Neural crest cell (in vitro differentiated cells): Measurements from ENCODE around the gene VHLL. TPM values are rescaled to one million over a fixed set of nuclear protein-coding genes. Genes with fewer than 3 reads are reported as not detected.
"Not testable (repeated sequence)": the region's sequence is repeated elsewhere in the genome, so short reads cannot be mapped to it uniquely, and the experiment has no call there.

Experiments
- DNase-seq: peaks from one replicate; pipeline ENCODE4 v3.0.0; 2021; ENCODE audit warnings: low read depth, mixed read lengths, low spot score
- H3K27ac Mint-ChIP-seq: one replicate; pipeline ENCODE4 v1.8.0; 2021; ENCODE audit warnings: mild to moderate bottlenecking, mixed read lengths; ENCODE audit not compliant: unreplicated experiment
- H3K27me3 Mint-ChIP-seq: 2 replicates; pipeline ENCODE4 v1.8.0; 2021; ENCODE audit warnings: low read depth, mild to moderate bottlenecking, mixed read lengths
- H3K36me3 Mint-ChIP-seq: 2 replicates; pipeline ENCODE4 v1.8.0; 2021; ENCODE audit warnings: low read depth, mild to moderate bottlenecking, mixed read lengths
- H3K4me1 Mint-ChIP-seq: 2 replicates; pipeline ENCODE4 v1.8.0; 2021; ENCODE audit warnings: mixed read lengths
- H3K4me3 Mint-ChIP-seq: one replicate; pipeline ENCODE4 v1.8.0; 2021; ENCODE audit warnings: mild to moderate bottlenecking, mixed read lengths
- H3K9me3 Mint-ChIP-seq: 2 replicates; pipeline ENCODE4 v1.8.0; 2021; ENCODE audit warnings: mixed read lengths
- long read RNA-seq: library from polyadenylated mRNA; unstranded; transcript quantifications from one replicate; pipeline ENCODE4 v2.0.0, GENCODE V29; 2020
- total RNA-seq: library from RNA; stranded (reverse); gene quantifications from 2 replicates; pipeline ENCODE4 v1.2.1, GENCODE V29; 2021
- TF ChIP-seq, protein P1 (sequence below): fragments of 200-600 bp; sonication (generic); conservative IDR thresholded peaks from 2 replicates; pipeline ENCODE4 v1.5.0; 2021; ENCODE audit warnings: antibody characterized with exemption, mild to moderate bottlenecking

VHLL gene
- total RNA-seq: 0.77 TPM in 1 of 2 replicates, not detected in the other
- long read RNA-seq: 0 reads

GRCh38 chr1:156298852-156299357, at the start of gene VHLL:
Gene VHLL, minus strand, starts transcription at chr1:156299307. Its CDS starts 118 bp downstream, at chr1:156299189.
- Mint-ChIP-seq H3K9me3 (no peaks in the 10 kb centered on the region), H3K4me1 (peaks cover 15% of the 10 kb centered on the region), H3K36me3 (no peaks in the 10 kb centered on the region), H3K4me3 (peak within 1 kb of the TSS; percentile 49), H3K27ac (no peak within 1 kb of the TSS), H3K27me3 (no peaks in the 10 kb centered on the region)
- TF ChIP-seq, protein P1, sequence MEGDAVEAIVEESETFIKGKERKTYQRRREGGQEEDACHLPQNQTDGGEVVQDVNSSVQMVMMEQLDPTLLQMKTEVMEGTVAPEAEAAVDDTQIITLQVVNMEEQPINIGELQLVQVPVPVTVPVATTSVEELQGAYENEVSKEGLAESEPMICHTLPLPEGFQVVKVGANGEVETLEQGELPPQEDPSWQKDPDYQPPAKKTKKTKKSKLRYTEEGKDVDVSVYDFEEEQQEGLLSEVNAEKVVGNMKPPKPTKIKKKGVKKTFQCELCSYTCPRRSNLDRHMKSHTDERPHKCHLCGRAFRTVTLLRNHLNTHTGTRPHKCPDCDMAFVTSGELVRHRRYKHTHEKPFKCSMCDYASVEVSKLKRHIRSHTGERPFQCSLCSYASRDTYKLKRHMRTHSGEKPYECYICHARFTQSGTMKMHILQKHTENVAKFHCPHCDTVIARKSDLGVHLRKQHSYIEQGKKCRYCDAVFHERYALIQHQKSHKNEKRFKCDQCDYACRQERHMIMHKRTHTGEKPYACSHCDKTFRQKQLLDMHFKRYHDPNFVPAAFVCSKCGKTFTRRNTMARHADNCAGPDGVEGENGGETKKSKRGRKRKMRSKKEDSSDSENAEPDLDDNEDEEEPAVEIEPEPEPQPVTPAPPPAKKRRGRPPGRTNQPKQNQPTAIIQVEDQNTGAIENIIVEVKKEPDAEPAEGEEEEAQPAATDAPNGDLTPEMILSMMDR: no peak
- DNase-seq: no peak

DNA sequence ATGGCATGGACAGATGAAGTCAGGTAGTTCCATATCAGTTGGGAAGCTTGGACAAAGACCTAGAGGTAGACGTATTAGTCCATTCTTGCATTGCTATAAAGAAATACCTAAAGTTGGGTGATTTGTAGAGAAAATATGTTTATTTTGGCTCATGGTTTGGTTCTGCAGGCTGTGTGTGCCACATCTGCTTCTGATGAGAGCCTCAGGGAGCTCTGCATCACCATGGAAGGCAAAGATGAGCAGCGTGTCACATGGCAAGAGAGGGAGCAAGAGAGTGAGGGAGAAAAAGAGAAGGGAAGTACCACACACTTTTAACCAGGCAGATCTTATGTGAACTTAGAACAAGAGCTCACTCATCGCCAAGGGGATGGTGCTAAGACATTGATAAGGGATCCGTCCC, 48.2 kb upstream of the VHLL start:
- Mint-ChIP-seq H3K4me3 (no peak overlapping the region), H3K27ac (no peak overlapping the region), H3K9me3 (no peaks in the 10 kb centered on the region), H3K27me3 (peaks cover 64% of the 10 kb centered on the region), H3K4me1 (peaks cover 2% of the 10 kb centered on the region), H3K36me3 (no peaks in the 10 kb centered on the region)
- TF ChIP-seq, protein P1: no peak
- no peak for DNase-seq

GRCh38 chr1:156346636-156347035, 47.5 kb upstream of the VHLL start:
- peaks cover 4% of the 10 kb centered on the region for H3K4me1 Mint-ChIP-seq
- no peaks in the 10 kb centered on the region for H3K9me3 Mint-ChIP-seq
- H3K4me3 Mint-ChIP-seq: no peak overlapping the region
- TF ChIP-seq, protein P1: no peak
- no peaks in the 10 kb centered on the region for H3K36me3 Mint-ChIP-seq
- DNase-seq: no peak
- H3K27me3 Mint-ChIP-seq: peaks cover 59% of the 10 kb centered on the region
- H3K27ac Mint-ChIP-seq: no peak overlapping the region

GRCh38 chr1:156346035-156346434, 46.9 kb upstream of the VHLL start:
- not testable (repeated sequence) for H3K9me3 Mint-ChIP-seq, H3K36me3 Mint-ChIP-seq, H3K4me1 Mint-ChIP-seq, H3K27ac Mint-ChIP-seq, DNase-seq, H3K4me3 Mint-ChIP-seq
- peaks cover 53% of the 10 kb centered on the region for H3K27me3 Mint-ChIP-seq

DNA sequence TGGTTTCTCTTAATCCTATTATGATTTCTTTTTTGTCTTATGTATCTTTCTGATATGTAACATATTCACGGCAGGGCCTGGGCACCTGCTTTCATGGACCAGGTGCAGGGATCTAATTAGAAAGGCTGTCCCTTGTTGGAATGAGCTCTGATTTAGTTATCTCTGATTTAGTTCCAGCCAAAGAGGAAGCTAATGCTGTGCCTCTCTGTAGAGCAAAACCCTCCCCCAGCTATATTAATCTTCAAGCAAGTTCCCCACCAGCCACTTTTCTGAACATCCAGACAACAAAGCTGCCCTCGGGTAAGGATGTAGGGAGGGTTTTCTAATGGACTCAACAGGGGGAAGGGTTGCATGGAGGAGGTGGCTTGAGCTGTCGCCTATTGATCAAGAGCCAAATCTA, 45.3 kb upstream of the VHLL start:
- Mint-ChIP-seq H3K4me3 (no peak overlapping the region), H3K4me1 (peaks cover 4% of the 10 kb centered on the region), H3K9me3 (no peaks in the 10 kb centered on the region), H3K36me3 (no peaks in the 10 kb centered on the region), H3K27ac (no peak overlapping the region), H3K27me3 (peaks cover 40% of the 10 kb centered on the region)
- TF ChIP-seq, protein P1: no peak
- no peak for DNase-seq

DNA sequence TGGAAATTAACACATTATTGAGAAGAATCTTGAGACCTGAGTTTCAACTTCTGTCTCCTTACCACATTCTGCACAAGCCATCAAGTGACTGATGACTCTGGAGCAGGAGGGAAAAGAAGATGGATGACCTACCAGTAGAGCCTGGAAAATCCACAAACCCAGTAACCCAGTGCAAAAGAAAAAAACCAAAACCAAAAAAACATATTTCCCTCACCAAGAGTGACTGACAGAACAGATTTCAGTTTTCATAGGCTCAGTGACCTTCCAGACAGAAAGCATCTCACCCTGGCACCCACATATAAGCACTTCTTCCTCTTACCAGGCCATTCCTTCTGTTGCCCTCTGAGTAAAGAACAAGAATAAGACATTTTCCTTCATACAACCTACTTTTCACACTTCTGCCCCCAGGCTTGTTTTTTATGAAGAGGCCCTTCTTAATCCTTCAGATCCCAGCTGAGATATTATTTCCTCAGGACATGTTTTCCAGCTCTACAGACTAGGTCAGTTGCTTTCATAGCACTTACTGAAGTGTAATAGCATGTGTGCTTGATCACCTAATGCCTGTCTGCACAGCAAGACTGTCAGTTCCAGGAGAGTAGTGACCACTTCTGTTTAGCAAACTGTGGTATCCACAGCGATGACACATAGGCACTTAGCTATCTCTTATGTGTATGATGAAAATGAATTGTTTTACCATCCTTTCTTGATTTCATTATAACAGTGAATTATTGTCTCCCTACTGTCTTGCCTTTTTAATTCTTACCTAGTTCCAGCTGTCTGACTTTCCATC, 43.3 kb upstream of the VHLL start:
- no peak overlapping the region for H3K4me3 Mint-ChIP-seq
- no peak overlapping the region for H3K27ac Mint-ChIP-seq
- H3K9me3 Mint-ChIP-seq: no peaks in the 10 kb centered on the region
- DNase-seq: no peak
- TF ChIP-seq, protein P1: no peak
- peaks cover 15% of the 10 kb centered on the region for H3K4me1 Mint-ChIP-seq
- no peaks in the 10 kb centered on the region for H3K36me3 Mint-ChIP-seq
- H3K27me3 Mint-ChIP-seq: peaks cover 24% of the 10 kb centered on the region
